ENCODE measurements around the gene WNT7A.

DNA sequence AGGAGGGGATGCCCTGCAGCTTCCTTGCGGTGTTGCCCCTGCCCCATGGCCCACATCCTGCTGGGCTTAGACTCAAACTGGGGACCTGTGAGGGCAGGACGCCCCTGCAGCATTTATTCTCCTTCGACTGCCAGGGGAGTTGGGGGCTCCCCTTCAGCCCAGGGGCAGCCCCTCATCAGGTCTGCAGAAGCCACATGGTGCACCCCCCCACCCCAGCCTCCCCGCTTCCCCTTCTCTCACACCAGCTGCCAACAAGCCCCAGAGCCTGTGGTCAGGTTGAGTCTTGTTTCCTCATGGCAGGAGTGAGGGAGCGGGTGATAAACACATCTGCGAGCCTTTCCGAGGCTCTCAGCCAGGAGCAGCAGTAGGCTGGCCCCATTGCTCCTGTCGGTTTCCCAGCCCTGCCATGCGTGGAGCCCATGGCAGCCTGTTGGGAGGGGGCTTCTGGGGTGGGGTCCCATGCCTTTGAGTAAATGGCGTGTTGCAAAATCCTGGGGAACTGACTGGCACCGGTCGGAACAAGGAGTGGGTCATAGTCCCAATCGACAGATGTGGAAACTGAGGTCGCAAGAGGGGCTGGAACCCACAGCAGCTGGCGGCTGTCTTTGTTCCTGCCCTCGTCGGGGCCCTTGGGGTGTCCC is 27.8 kb downstream of the WNT7A start:
- no peak for TF ChIP-seq REST (IDR thresholded peaks at IDR 0.05; ENCODE audit: insufficient read depth in 1 of 2, low read depth in 2 of 2, low read length in 2 of 2)
- TF ChIP-seq POLR2AphosphoS5 (IDR thresholded peaks at IDR 0.05; ENCODE audit: low read depth, low read length): no peak

Data from PFSK-1 (cell line).